NCI-H69 (cell line): ENCODE results near the gene OLFML1.

Experiments
- DNase-seq: peaks from one replicate; lab custom pipeline; 2025; lab: John Stamatoyannopoulos, UW

Gene OLFML1

GRCh38 chr11:7532405-7533145, 47.3 kb downstream of the OLFML1 start:
- DNase-seq = no peak

DNA sequence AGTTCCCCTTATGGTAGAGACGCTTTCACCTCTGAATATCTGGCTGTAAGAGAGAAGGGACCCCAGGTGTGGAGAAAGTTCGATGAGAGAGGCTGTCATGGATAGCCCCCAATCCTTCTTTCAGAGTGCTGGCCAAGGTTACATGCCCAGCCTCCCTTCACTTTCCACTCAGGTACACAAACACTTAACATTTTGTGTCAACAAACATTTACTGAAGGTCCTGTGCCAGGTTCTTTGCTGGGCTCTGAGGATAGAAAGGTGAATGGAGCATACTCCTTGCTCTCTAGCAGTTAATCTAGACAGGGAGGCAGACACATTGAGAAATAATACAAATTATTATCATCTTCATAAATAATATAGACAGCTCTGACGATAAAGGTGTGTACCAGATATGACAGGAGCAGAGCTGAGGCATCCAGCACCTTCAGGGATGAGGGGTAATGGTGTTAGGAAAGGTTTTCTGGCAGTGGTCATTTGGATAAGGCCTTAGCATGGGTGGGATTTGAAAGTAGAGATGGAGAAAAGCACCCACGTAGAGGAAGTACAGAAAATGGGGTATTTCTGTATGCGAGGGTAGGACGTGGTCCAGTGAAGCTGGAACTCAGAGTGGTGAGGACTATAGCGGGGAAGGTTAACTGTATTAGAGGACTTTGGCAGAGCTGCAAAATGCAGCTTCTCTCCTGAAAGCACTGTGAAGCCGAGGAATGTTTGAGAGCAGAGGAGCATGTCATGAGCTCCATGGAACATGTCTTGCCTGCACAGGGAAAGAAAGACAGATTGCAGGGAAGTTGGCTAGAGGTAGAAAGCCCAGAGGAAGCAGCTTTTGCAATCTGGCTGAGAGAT, 48.1 kb downstream of the OLFML1 start:
- no peak for DNase-seq

- DNase-seq = no peak
Measured at GRCh38 chr11:7534042-7534378, 48.7 kb downstream of the OLFML1 start.

DNA sequence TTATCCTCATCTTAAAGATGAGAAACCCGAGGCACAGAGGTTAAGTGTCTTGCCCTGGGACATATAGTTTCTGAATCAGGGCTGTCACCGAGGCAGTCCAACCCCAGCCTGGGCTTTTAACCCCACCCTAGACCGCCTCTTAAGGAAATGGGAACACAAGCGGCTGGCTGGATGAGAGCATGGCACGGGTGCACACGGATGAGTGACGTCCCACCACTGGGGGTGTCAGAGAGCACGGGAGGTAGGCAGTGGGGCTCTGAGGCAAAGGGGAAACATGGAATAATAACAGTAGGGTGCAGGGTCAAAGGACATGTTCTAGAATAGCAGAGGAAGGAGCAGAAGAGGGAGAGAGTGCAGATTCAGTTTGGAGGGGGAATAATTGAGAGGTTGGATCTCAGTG, 50.8 kb downstream of the OLFML1 start:
- DNase-seq = peak; percentile 5

- no peak for DNase-seq
Measured at GRCh38 chr11:7537265-7537664, 52.0 kb downstream of the OLFML1 start.

DNA sequence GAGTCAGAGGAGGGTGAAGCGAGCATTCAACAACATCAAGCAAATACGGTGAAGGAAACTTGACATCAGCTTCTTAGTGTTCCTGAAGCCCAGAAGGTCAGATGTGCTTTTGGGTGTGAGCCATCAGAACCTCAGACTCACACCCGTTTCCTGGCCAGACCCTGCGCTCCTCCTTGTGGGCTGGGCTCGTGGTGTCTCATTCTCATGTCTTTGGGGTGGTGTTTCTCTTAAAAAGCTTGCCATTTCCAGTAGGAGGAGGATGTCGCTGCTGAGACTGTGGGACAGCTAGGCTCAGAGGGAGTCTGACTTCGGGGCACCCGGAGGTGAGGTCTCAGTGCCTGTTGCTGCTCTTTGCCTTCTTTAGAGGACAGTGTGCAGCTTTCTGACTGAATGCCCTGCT, 52.7 kb downstream of the OLFML1 start:
- DNase-seq = no peak

- DNase-seq = no peak
Measured at GRCh38 chr11:7538466-7539454, 53.5 kb downstream of the OLFML1 start.

GRCh38 chr11:7540830-7541555, 55.7 kb downstream of the OLFML1 start:
- DNase-seq = peak; percentile 9

GRCh38 chr11:7543302-7543701, 58.0 kb downstream of the OLFML1 start:
- no peak for DNase-seq

GRCh38 chr11:7544021-7544420, 58.7 kb downstream of the OLFML1 start:
- no peak for DNase-seq

DNA sequence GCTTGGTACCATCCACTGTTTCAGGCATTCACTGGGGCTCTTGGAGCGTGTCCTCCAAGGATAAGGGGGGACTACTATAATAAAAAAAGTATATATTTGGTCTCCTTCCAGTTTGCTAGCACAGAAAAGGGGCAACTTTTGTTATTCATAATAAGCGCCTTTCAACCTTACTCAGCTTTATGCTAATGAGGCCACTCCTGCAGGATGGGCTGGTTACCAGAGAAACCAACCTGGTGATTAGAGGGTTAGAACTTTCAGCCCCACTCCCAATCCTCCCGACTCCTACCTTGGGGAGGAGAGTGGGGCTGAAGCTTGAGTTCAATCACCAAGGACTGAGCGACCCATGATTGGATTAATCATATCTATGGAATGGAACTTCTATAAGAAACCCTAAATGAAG, 60.3 kb downstream of the OLFML1 start:
- no peak for DNase-seq

GRCh38 chr11:7546324-7546791, 61.1 kb downstream of the OLFML1 start:
- no peak for DNase-seq

DNA sequence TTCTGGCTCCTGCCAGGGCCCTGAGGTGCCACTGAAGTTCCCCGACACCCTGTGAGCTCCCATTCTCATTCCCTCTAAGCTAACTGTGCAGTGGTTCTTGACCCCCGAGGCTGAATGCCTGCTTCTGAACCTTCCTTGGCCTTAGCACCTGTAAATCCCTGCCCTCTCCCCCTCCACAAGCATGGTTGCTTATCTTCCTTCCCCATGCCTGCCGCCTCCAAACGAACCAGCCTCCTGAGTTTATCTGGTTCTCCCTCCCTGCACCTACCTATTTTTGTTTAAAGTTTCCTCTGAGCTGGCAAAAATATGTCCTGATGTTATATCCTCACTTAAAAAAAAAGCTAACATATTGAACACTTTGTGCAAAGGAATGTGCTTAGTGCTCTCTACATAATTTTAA, 62.4 kb downstream of the OLFML1 start:
- DNase-seq = no peak

DNA sequence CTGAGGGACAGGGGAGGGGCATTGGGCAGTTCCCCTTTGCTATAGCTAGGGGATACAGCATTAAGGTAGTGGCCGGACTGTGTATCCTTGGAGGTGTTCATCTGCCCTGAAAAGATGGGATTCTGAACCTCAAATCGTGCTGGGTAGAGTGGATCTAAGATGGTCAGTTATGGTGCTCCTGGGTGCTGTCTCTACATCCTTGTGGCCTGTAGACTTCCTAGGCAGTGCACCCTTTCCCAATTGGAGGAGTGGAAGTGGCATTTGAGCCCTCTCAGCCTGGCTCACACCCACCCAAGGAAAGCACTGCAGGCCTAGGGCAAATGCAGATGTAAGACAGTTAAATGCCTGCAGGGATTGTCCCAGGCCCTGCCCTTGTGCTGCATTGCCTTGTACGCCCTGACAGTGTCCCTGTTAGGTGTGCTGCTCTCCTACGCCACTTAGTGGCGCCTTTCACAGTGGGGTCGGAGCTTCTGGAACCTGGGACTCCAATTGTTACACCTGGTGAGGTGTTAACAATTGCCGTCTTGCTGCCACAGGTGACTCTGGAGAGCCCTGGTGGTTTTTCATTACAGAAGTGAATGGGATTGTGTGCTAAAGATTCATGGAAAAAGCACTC, 63.5 kb downstream of the OLFML1 start:
- DNase-seq = peak; percentile 56

DNA sequence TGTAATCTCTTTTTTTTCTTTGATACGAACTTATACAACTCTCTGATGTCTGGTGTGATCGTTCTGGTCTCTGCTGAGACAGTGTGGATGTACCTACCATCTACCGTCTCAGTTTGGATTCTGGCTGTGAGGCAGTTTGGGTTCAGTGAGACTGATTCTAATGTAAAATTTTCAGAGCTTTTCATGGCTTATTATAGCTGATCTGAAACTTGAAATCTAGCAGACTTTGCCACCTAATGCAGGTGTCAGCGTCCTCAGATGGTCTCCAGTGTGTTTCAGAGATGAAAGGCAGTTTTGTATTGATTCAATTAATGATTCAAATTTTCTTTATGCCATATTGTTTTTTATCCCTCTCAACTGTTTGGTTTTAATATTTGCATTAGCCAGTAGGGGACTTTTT, 64.4 kb downstream of the OLFML1 start:
- no peak for DNase-seq

- no peak for DNase-seq
Measured at GRCh38 chr11:7551571-7551970, 66.3 kb downstream of the OLFML1 start.

DNA sequence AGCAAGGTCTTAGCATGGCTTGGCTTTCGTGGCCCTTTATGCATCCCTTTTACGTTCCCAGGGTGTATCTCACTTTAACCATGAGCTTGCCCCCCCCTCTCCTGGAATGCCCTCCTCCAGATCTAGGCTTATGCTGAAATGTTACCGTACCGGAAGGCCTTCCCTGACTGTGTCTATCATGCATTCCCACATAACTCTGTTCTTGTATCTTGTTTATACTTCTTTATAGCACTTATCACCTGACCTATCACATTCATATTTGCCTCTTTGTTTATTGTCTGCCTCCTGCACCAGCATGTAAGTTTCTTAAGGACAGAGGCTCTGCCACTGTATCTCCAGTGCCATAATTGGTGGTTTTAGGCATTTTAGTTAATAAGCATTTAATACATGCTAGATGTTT, 67.4 kb downstream of the OLFML1 start:
- no peak for DNase-seq

DNA sequence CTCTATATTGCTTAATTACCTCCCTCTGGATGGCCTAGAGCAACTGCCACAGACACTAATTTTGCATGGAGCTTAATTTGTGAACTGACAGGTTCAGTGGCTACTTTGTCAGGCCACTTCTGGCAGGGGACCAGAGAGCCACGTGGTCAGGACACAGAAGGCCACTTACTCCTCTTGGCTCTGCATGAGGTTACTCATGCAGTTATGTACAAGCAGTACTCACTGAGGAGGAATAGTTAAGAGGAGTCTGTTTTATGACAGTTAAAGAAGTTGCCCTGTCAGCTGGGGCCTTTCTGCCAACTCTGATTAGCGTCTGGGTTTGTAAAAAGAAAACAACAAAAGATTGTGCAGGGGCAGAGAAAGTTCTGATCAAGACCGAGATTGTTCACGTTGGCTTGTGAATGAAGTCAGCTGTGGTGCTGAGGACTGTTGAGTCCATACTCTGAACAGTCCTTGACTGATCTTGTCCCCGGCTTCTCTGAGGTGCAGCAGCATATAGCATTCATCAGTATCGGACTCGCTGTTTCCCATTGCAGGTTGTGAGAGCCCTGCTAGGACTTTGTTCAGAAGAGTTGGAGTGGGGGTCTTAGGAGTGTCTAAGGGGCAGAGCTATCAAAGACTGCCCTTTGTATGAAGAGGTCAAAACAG, 69.9 kb downstream of the OLFML1 start:
- DNase-seq = peak; percentile 82

- no peak for DNase-seq
Measured at GRCh38 chr11:7558046-7558445, 72.7 kb downstream of the OLFML1 start.
